DOHH2 (cell line): ENCODE data around the gene CCN2.

Source experiments
- H3F3A ChIP-seq: fragments of 200-600 bp; sonication (generic), shearing (Covaris generic); 2 replicates; pipeline ENCODE4 v1.6.0; 2016; ENCODE audit warnings: antibody characterized with exemption, mild to moderate bottlenecking; ENCODE audit not compliant: control insufficient read depth, insufficient read depth
- H3K27ac ChIP-seq: fragments of 200-600 bp; sonication (generic); 2 replicates; pipeline ENCODE4 v1.5.1; 2014; ENCODE audit warnings: low read depth, mild to moderate bottlenecking, low read length, moderate library complexity
- H3K27me3 ChIP-seq: fragments of 200-600 bp; sonication (generic); 2 replicates; pipeline ENCODE4 v1.6.1; 2014; ENCODE audit warnings: mild to moderate bottlenecking, low read length, mixed read lengths; ENCODE audit not compliant: control insufficient read depth
- H3K36me3 ChIP-seq: fragments of 200-600 bp; sonication (generic); 2 replicates; pipeline ENCODE4 v1.6.1; 2014; ENCODE audit warnings: mild to moderate bottlenecking, low read length, moderate library complexity, mixed read lengths; ENCODE audit not compliant: control insufficient read depth
- H3K4me1 ChIP-seq: fragments of 200-600 bp; sonication (generic); 2 replicates; pipeline ENCODE4 v1.6.1; 2014; ENCODE audit warnings: mild to moderate bottlenecking, low read length, mixed read lengths; ENCODE audit not compliant: control insufficient read depth
- H3K4me2 ChIP-seq: fragments of 200-600 bp; sonication (generic); 2 replicates; pipeline ENCODE4 v1.6.0; 2014; ENCODE audit warnings: mild to moderate bottlenecking, low read length, moderate library complexity
- H3K4me3 ChIP-seq: fragments of 200-600 bp; sonication (generic); 2 replicates; pipeline ENCODE4 v1.5.1; 2014; ENCODE audit warnings: mild to moderate bottlenecking, low read length, mixed read lengths
- H3K79me2 ChIP-seq: fragments of 200-600 bp; sonication (generic); 2 replicates; pipeline ENCODE4 v1.6.1; 2014; ENCODE audit warnings: mild to moderate bottlenecking, low read length, mixed read lengths; ENCODE audit not compliant: control insufficient read depth
- H3K9me2 ChIP-seq: fragments of 200-600 bp; sonication (generic); replicated peaks from 2 replicates; pipeline ENCODE4 v1.6.1; 2014; ENCODE audit warnings: mild to moderate bottlenecking, low read length, mixed read lengths; ENCODE audit not compliant: control insufficient read depth
- H3K9me3 ChIP-seq: fragments of 200-600 bp; sonication (generic); 2 replicates; pipeline ENCODE4 v1.6.1; 2014; ENCODE audit warnings: antibody characterized with exemption, low read length, mixed read lengths; ENCODE audit not compliant: control insufficient read depth, insufficient read depth
- H4K20me1 ChIP-seq: fragments of 200-600 bp; sonication (generic); 2 replicates; pipeline ENCODE4 v1.6.0; 2014; ENCODE audit warnings: low read depth, mild to moderate bottlenecking, antibody characterized with exemption, low read length, moderate library complexity; ENCODE audit not compliant: control insufficient read depth, insufficient read depth
- CTCF ChIP-seq: fragments of 200-600 bp; sonication (generic); IDR thresholded peaks from one replicate; pipeline ENCODE4 v1.5.1; 2014; ENCODE audit warnings: antibody characterized with exemption, mild to moderate bottlenecking, low read depth, low read length; ENCODE audit not compliant: poor library complexity, severe bottlenecking
- EZH2phosphoT487 ChIP-seq: fragments of 200-600 bp; sonication (generic); IDR thresholded peaks from 2 replicates; pipeline ENCODE4 v1.6.1; 2017; ENCODE audit warnings: borderline replicate concordance, mild to moderate bottlenecking, antibody characterized with exemption, low read length, moderate library complexity, mixed read lengths

Gene CCN2

DNA sequence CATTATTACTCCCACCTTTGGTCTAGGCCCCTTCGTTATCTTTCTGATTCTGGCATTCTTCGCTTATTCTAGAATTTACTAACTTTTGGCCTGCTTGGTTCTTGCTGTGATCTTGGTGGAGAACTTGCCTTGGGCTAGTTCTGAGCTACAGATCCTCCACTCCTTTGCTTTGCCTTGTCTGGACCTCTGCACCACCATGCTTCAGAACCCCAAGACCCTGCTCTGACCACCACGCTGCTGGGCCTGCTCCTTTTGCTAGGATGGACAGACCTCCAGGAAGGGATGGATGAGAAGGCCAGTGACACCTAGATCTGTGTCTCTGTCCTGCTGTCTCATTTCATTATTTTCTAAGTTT lies 30.4 kb upstream of the CCN2 start:
- TF ChIP-seq EZH2phosphoT487 (no peak), CTCF (no peak)
- no peaks in the 10 kb centered on the region for H3K79me2 ChIP-seq
- H3K4me3 ChIP-seq = no peak overlapping the region
- no peaks in the 10 kb centered on the region for H3K9me2 ChIP-seq
- H3F3A ChIP-seq = no peaks in the 10 kb centered on the region
- H3K9me3 ChIP-seq = no peaks in the 10 kb centered on the region
- H4K20me1 ChIP-seq = no peaks in the 10 kb centered on the region
- no peak overlapping the region for H3K27ac ChIP-seq
- no peaks in the 10 kb centered on the region for H3K36me3 ChIP-seq
- no peaks in the 10 kb centered on the region for H3K4me1 ChIP-seq
- H3K27me3 ChIP-seq = no peaks in the 10 kb centered on the region
- no peak overlapping the region for H3K4me2 ChIP-seq

DNA sequence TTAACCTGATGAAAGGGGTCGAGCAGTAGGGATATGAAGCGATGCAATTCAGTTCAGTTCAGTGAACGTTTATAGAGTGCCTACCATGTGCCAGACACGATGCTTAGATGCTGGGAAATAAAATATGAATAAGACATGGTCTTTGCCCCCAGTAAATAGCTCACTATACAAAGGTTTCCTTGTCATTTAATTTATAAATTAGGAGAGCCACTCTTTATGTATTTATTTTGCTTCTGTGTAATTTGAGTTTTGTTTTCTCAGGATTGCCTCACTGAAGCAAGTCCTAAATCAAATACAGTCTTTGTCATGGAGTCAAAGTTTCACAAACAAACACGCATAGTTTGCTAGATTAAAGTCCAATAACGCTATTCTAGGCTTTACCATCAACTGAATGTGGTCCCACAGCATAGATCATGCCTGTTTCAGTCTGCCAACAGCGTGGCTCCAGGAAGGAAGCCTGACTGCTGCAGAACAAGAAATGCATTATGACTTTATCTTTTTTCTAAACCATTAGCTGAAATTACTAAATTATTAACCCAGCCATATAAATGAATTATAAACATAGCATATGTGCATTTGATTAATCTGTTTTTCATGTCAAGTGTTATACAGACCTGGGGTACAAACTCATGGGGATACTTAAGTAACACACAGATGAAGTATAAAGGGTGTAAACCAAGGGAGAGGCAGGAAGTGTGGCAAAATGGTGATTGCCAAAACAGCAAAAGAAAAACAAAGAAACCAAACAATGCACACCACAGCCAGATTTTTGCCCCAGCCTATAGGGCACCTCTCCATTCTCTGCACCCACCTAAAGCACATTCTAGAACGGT lies 29.8 kb upstream of the CCN2 start:
- no peak overlapping the region for H3K27ac ChIP-seq

DNA sequence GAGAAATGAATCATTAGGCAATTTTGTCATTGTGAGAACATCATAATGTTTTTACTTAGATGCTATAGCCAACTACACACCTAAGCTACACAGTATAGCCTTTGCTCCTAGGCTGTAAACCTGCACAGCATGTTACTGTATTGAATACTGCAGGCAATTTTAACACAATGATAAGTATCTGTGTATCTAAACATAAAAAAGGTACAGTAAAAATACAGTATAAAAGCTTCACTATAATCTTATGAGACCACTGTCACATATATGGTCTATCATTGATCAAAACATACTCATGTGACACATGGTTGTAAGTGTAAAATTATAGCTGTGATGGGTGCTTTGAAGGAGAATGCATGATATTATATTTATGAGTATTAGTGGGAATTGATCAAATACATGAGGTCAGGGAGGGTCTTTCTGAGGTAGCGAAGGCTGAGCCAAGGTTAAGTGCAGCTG lies 29.2 kb upstream of the CCN2 start:
- no peak for TF ChIP-seq EZH2phosphoT487
- TF ChIP-seq CTCF = no peak
- H3K27me3 ChIP-seq = no peaks in the 10 kb centered on the region
- H3K4me2 ChIP-seq = no peak overlapping the region
- H3K79me2 ChIP-seq = no peaks in the 10 kb centered on the region
- no peaks in the 10 kb centered on the region for H3K9me3 ChIP-seq
- no peaks in the 10 kb centered on the region for H3K9me2 ChIP-seq
- no peaks in the 10 kb centered on the region for H3K4me1 ChIP-seq
- H3K4me3 ChIP-seq = no peak overlapping the region
- H3F3A ChIP-seq = no peaks in the 10 kb centered on the region
- no peak overlapping the region for H3K27ac ChIP-seq
- H4K20me1 ChIP-seq = no peaks in the 10 kb centered on the region
- H3K36me3 ChIP-seq = no peaks in the 10 kb centered on the region

More for the DNA sequence above, 29.8 kb upstream of the CCN2 start:
- H3K4me3 ChIP-seq = no peak overlapping the region
- H3K4me1 ChIP-seq = no peaks in the 10 kb centered on the region
- H4K20me1 ChIP-seq = no peaks in the 10 kb centered on the region
- H3F3A ChIP-seq = no peaks in the 10 kb centered on the region
- H3K27me3 ChIP-seq = no peaks in the 10 kb centered on the region
- no peaks in the 10 kb centered on the region for H3K79me2 ChIP-seq
- no peaks in the 10 kb centered on the region for H3K36me3 ChIP-seq
- H3K9me2 ChIP-seq = no peaks in the 10 kb centered on the region
- H3K9me3 ChIP-seq = no peaks in the 10 kb centered on the region
- TF ChIP-seq EZH2phosphoT487 = no peak
- no peak for TF ChIP-seq CTCF
- H3K4me2 ChIP-seq = no peak overlapping the region
